OCI-LY3 (cell line): ENCODE measurements around the gene ACTL9.

ENCODE experiments used
- H2AFZ ChIP-seq: fragments of 200-600, 300-600 bp; shearing (Covaris generic); 2 replicates; pipeline ENCODE4 v1.6.0; 2014; ENCODE audit warnings: antibody characterized with exemption, low read depth, low read length
- H3K27ac ChIP-seq: fragments of 200-600, 300-600 bp; sonication (generic); 2 replicates; pipeline ENCODE4 v1.5.1; 2014; ENCODE audit warnings: mild to moderate bottlenecking, low read length, moderate library complexity, mixed read lengths
- H3K27me3 ChIP-seq: fragments of 200-600, 300-600 bp; sonication (generic); 2 replicates; pipeline ENCODE4 v1.6.1; 2014; ENCODE audit warnings: low read depth, low read length, mixed read lengths
- H3K36me3 ChIP-seq: fragments of 200-600, 300-600 bp; sonication (generic); replicated peaks from 2 replicates; pipeline ENCODE3; 2014; ENCODE audit warnings: low read depth, low read length, mixed read lengths
- H3K4me1 ChIP-seq: fragments of 300-600, 200-600 bp; sonication (generic); 2 replicates; pipeline ENCODE4 v1.6.1; 2014; ENCODE audit warnings: low read length, mixed read lengths
- H3K4me2 ChIP-seq: fragments of 200-600, 300-600 bp; sonication (generic); 2 replicates; pipeline ENCODE4 v1.6.1; 2014; ENCODE audit warnings: low read length, mixed read lengths
- H3K4me3 ChIP-seq: fragments of 300-600, 200-600 bp; sonication (generic); 2 replicates; pipeline ENCODE4 v1.5.1; 2014; ENCODE audit warnings: antibody characterized with exemption, mild to moderate bottlenecking, low read length, moderate library complexity
- H3K79me2 ChIP-seq: fragments of 300-600, 200-600 bp; shearing (Covaris generic); 2 replicates; pipeline ENCODE4 v1.6.1; 2014; ENCODE audit warnings: mild to moderate bottlenecking, low read length, mixed read lengths
- H3K9ac ChIP-seq: fragments of 300-600, 200-600 bp; shearing (Covaris generic); 2 replicates; pipeline ENCODE4 v1.6.0; 2014; ENCODE audit warnings: mild to moderate bottlenecking, low read length, moderate library complexity
- H3K9me3 ChIP-seq: fragments of 200-600, 300-600 bp; shearing (Covaris generic); 2 replicates; pipeline ENCODE4 v1.6.1; 2014; ENCODE audit warnings: low read length, mixed read lengths; ENCODE audit not compliant: insufficient read depth
- H4K20me1 ChIP-seq: fragments of 200-600, 300-600 bp; sonication (generic); 2 replicates; pipeline ENCODE4 v1.6.1; 2016; ENCODE audit warnings: low read length, mixed read lengths; ENCODE audit not compliant: insufficient read depth
- CTCF ChIP-seq: fragments of 200-600, 300-600 bp; sonication (generic); IDR thresholded peaks from 2 replicates; pipeline ENCODE4 v1.5.1; 2014; ENCODE audit warnings: antibody characterized with exemption, low read length, low read depth
- EZH2phosphoT487 ChIP-seq: fragments of 200-600 bp; shearing (Covaris generic); IDR thresholded peaks from 2 replicates; pipeline ENCODE4 v1.6.1; 2018; ENCODE audit warnings: antibody characterized with exemption, mixed run types, low read depth

ACTL9 gene

GRCh38 chr19:8680676-8681344 lies 17.8 kb downstream of the ACTL9 start:
- Histone ChIP-seq H3K36me3 (no peaks in the 10 kb centered on the region), H3K4me2 (no peak overlapping the region), H3K27me3 (no peaks in the 10 kb centered on the region), H3K4me3 (no peak overlapping the region), H2AFZ (no peak overlapping the region), H4K20me1 (no peaks in the 10 kb centered on the region), H3K27ac (no peak overlapping the region), H3K9ac (no peak overlapping the region), H3K9me3 (no peaks in the 10 kb centered on the region), H3K4me1 (no peaks in the 10 kb centered on the region), H3K79me2 (no peaks in the 10 kb centered on the region)
- TF ChIP-seq CTCF (no peak), EZH2phosphoT487 (no peak)

DNA sequence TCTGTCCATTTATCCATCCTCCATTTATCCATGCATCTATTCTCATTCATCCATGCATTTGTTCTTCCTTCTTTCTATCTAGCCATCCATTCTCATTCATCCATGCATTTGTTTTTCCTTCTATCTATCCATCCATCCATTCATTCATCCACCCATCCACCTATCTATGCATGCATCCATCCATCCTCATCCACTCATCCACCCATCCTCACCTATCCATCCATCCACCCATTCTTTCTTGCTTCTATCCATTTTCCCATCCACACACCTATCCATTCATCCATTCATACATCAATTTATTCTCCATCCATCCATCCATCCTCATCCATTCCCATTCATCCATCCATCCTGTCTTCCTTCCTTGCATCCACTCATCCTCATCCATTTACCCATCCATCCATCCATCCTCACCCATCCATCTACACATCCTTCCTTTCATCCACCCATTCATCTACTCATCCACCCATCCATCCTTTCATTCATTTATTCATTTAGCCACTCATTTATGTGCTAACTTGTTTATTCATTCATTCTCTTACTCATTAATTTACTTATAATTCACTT lies 20.3 kb downstream of the ACTL9 start:
- no peaks in the 10 kb centered on the region for H3K4me1 ChIP-seq
- no peaks in the 10 kb centered on the region for H3K36me3 ChIP-seq
- H3K79me2 ChIP-seq = no peaks in the 10 kb centered on the region
- H3K9ac ChIP-seq = no peak overlapping the region
- H3K4me2 ChIP-seq = no peak overlapping the region
- no peak overlapping the region for H2AFZ ChIP-seq
- H3K27me3 ChIP-seq = 0 out of 2 replicates have a peak, but pooled peaks cover 3% of the 10 kb centered on the region
- H3K27ac ChIP-seq = no peak overlapping the region
- TF ChIP-seq CTCF (no peak), EZH2phosphoT487 (no peak)
- H3K4me3 ChIP-seq = no peak overlapping the region
- H3K9me3 ChIP-seq = no peaks in the 10 kb centered on the region
- no peaks in the 10 kb centered on the region for H4K20me1 ChIP-seq

DNA sequence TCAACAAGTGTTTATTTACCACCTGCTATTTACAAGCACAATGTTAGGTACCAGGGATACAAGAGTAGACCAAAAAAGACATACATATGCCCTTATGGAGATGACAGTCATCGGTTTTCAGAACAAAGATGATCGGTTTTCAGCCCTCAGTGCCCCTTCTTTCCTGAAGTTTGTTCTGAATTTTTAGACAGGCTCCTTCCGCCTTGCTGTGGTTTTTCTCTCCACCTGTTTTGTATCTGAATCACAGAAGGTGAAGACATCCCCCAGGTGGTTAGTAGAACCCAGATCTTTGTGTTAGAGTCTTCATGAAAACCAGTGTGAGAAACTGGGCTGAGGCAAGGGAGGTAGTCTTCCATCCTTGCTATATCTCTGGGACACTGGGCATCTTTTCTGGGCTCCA lies 23.5 kb downstream of the ACTL9 start:
- H3K36me3 ChIP-seq = no peaks in the 10 kb centered on the region
- TF ChIP-seq EZH2phosphoT487 (no peak), CTCF (no peak)
- no peak overlapping the region for H3K9ac ChIP-seq
- H3K27ac ChIP-seq = no peak overlapping the region
- no peak overlapping the region for H3K4me2 ChIP-seq
- 0 out of 2 replicates have a peak, but pooled peaks cover 3% of the 10 kb centered on the region for H3K27me3 ChIP-seq
- no peak overlapping the region for H2AFZ ChIP-seq
- H3K79me2 ChIP-seq = no peaks in the 10 kb centered on the region
- H3K4me1 ChIP-seq = no peaks in the 10 kb centered on the region
- H3K4me3 ChIP-seq = no peak overlapping the region
- H3K9me3 ChIP-seq = no peaks in the 10 kb centered on the region
- no peaks in the 10 kb centered on the region for H4K20me1 ChIP-seq

- Histone ChIP-seq H3K27ac (no peak overlapping the region), H3K79me2 (no peaks in the 10 kb centered on the region), H4K20me1 (no peaks in the 10 kb centered on the region), H3K4me2 (no peak overlapping the region), H3K4me1 (no peaks in the 10 kb centered on the region), H3K4me3 (no peak overlapping the region), H3K9ac (no peak overlapping the region), H3K36me3 (no peaks in the 10 kb centered on the region), H2AFZ (no peak overlapping the region), H3K27me3 (peaks cover 3% of the 10 kb centered on the region; the same call in 1 of the 2 replicates), H3K9me3 (no peaks in the 10 kb centered on the region)
- TF ChIP-seq EZH2phosphoT487 (no peak), CTCF (no peak)
Measured at GRCh38 chr19:8673276-8673891, 25.2 kb downstream of the ACTL9 start.
